ENCODE data around the gene NDFIP1.

The NDFIP1 gene

GRCh38 chr5:142189813-142190212 is 81.2 kb downstream of the NDFIP1 start:
- DNase-seq (ENCODE audit: low read depth): no peak

GRCh38 chr5:142191776-142192175 is 83.2 kb downstream of the NDFIP1 start:
- DNase-seq (ENCODE audit: low read depth): no peak

- DNase-seq (ENCODE audit: low read depth): no peak
Measured at GRCh38 chr5:142192286-142193113, 83.9 kb downstream of the NDFIP1 start.

GRCh38 chr5:142193114-142193428 is 84.5 kb downstream of the NDFIP1 start:
- DNase-seq (ENCODE audit: low read depth): no peak

GRCh38 chr5:142197098-142197497 is 88.5 kb downstream of the NDFIP1 start:
- DNase-seq (ENCODE audit: low read depth): no peak

- DNase-seq (ENCODE audit: low read depth): no peak
Measured at GRCh38 chr5:142197781-142198180, 89.2 kb downstream of the NDFIP1 start.

- DNase-seq (ENCODE audit: low read depth): no peak
Measured at GRCh38 chr5:142199388-142199787, 90.8 kb downstream of the NDFIP1 start.

GRCh38 chr5:142200387-142200786 is 91.8 kb downstream of the NDFIP1 start:
- no peak for DNase-seq (ENCODE audit: low read depth)

GRCh38 chr5:142201471-142201887 is 92.9 kb downstream of the NDFIP1 start:
- peak; percentile 97 for DNase-seq (ENCODE audit: low read depth)

- peak; percentile 64 for DNase-seq (ENCODE audit: low read depth)
Measured at GRCh38 chr5:142202282-142202681, 93.7 kb downstream of the NDFIP1 start.

Measured in non-pigmented ciliary epithelial cell (primary cell).